ENCODE results near the gene TTLL11. TPM values are rescaled to one million over a fixed set of nuclear protein-coding genes. Genes with fewer than 3 reads are reported as not detected.

Gene TTLL11
- total RNA-seq, 2 experiments from 2014 or later: 3.3 to 6.9 TPM

- no peak for DNase-seq (ENCODE audit: low spot score)
- no peaks in the 10 kb centered on the region for H3K9me3 ChIP-seq (ENCODE audit: low read length)
- ChIA-PET POLR2A (no interaction called here), CTCF (ENCODE audit: unreplicated experiment) (no interaction called here)
- H3K4me3 ChIP-seq (ENCODE audit: low read depth, low read length, poor library complexity, severe bottlenecking): no peak overlapping the region
- TF ChIP-seq CTCF (conservative IDR thresholded peaks at IDR 0.05; ENCODE audit: low read length): no peak
- no peak for TF ChIP-seq EZH2phosphoT487 (IDR thresholded peaks at IDR 0.05; ENCODE audit: borderline replicate concordance, low read depth, low read length)
- H3K9me2 ChIP-seq (ENCODE audit: insufficient read depth, low read length): no peaks in the 10 kb centered on the region
- H3K4me2 ChIP-seq (ENCODE audit: low read length): no peak overlapping the region
- BruUV-seq (replicated peaks): no TSS peak
- peaks cover 10% of the 10 kb centered on the region for H3K4me1 ChIP-seq (ENCODE audit: insufficient read depth, low read length, poor library complexity, severe bottlenecking)
- H4K20me1 ChIP-seq (ENCODE audit: insufficient read depth, low read length): no peaks in the 10 kb centered on the region
- H3K79me2 ChIP-seq (ENCODE audit: insufficient read depth, low read depth, low read length): no peaks in the 10 kb centered on the region
- intact Hi-C loops (cut with micrococcal nuclease; ENCODE audit: unreplicated experiment): no loop called here
- no peak overlapping the region for H2AFZ ChIP-seq (ENCODE audit: low read length)
- H3K36me3 ChIP-seq (ENCODE audit: insufficient read depth, low read length): no peaks in the 10 kb centered on the region; the same call in 1 of the 2 replicates
- H3K27ac ChIP-seq (ENCODE audit: low read depth, low read length, poor library complexity, severe bottlenecking): no peak overlapping the region
Observed at GRCh38 chr9:122087406-122088200, 5.5 kb downstream of the TTLL11 start.

GRCh38 chr9:122086873-122087272 is 6.2 kb downstream of the TTLL11 start:
- no peaks in the 10 kb centered on the region for H3K79me2 ChIP-seq (ENCODE audit: insufficient read depth, low read depth, low read length)
- no peak overlapping the region for H2AFZ ChIP-seq (ENCODE audit: low read length)
- no peak for DNase-seq (ENCODE audit: low spot score)
- H4K20me1 ChIP-seq (ENCODE audit: insufficient read depth, low read length): no peaks in the 10 kb centered on the region
- no peaks in the 10 kb centered on the region; the same call in 1 of the 2 replicates for H3K36me3 ChIP-seq (ENCODE audit: insufficient read depth, low read length)
- no TSS peak for BruUV-seq (replicated peaks)
- H3K4me2 ChIP-seq (ENCODE audit: low read length): no peak overlapping the region
- POLR2A ChIA-PET: no interaction called here
- TF ChIP-seq EZH2phosphoT487 (IDR thresholded peaks at IDR 0.05; ENCODE audit: borderline replicate concordance, low read depth, low read length) (no peak), CTCF (conservative IDR thresholded peaks at IDR 0.05; ENCODE audit: low read length) (no peak)
- no peaks in the 10 kb centered on the region for H3K9me3 ChIP-seq (ENCODE audit: low read length)
- CTCF ChIA-PET (ENCODE audit: unreplicated experiment): no interaction called here
- H3K27ac ChIP-seq (ENCODE audit: low read depth, low read length, poor library complexity, severe bottlenecking): no peak overlapping the region
- H3K4me1 ChIP-seq (ENCODE audit: insufficient read depth, low read length, poor library complexity, severe bottlenecking): peaks cover 7% of the 10 kb centered on the region
- no peaks in the 10 kb centered on the region for H3K9me2 ChIP-seq (ENCODE audit: insufficient read depth, low read length)
- intact Hi-C loops (cut with micrococcal nuclease; ENCODE audit: unreplicated experiment): no loop called here
- no peak overlapping the region for H3K4me3 ChIP-seq (ENCODE audit: low read depth, low read length, poor library complexity, severe bottlenecking)

GRCh38 chr9:122085260-122085659 is 7.8 kb downstream of the TTLL11 start:
- POLR2A ChIA-PET: no interaction called here
- TF ChIP-seq CTCF (conservative IDR thresholded peaks at IDR 0.05; ENCODE audit: low read length): no peak
- no peak for TF ChIP-seq EZH2phosphoT487 (IDR thresholded peaks at IDR 0.05; ENCODE audit: borderline replicate concordance, low read depth, low read length)
- CTCF ChIA-PET (ENCODE audit: unreplicated experiment): no interaction called here

More at GRCh38 chr9:122085260-122085659, 7.8 kb downstream of the TTLL11 start:
- Histone ChIP-seq H3K79me2 (ENCODE audit: insufficient read depth, low read depth, low read length) (no peaks in the 10 kb centered on the region), H2AFZ (ENCODE audit: low read length) (no peak overlapping the region), H3K4me1 (ENCODE audit: insufficient read depth, low read length, poor library complexity, severe bottlenecking) (no peaks in the 10 kb centered on the region), H4K20me1 (ENCODE audit: insufficient read depth, low read length) (no peaks in the 10 kb centered on the region), H3K4me3 (ENCODE audit: low read depth, low read length, poor library complexity, severe bottlenecking) (no peak overlapping the region), H3K27ac (ENCODE audit: low read depth, low read length, poor library complexity, severe bottlenecking) (no peak overlapping the region), H3K36me3 (ENCODE audit: insufficient read depth, low read length) (no peaks in the 10 kb centered on the region), H3K9me2 (ENCODE audit: insufficient read depth, low read length) (no peaks in the 10 kb centered on the region), H3K9me3 (ENCODE audit: low read length) (no peaks in the 10 kb centered on the region), H3K4me2 (ENCODE audit: low read length) (no peak overlapping the region)
- intact Hi-C loops (cut with micrococcal nuclease; ENCODE audit: unreplicated experiment): no loop called here
- no TSS peak for BruUV-seq (replicated peaks)
- DNase-seq (ENCODE audit: low spot score): no peak
